Activated naive CD4-positive, alpha-beta T cell treated with anti-CD3 and anti-CD28 coated beads, Interleukin-2, amount 50 U/mL, for 72 hours (primary cell): ENCODE data around the gene SELENOS. TPM values are rescaled to one million over a fixed set of nuclear protein-coding genes. Genes with fewer than 3 reads are reported as not detected.

Experiments
- ATAC-seq, 2 donors: fragments of 150-1000 bp; cut with Tn5 transposase; 2 replicates each; pipeline ENCODE4 v1.10.0; 2021; ENCODE audit warnings: mild to moderate bottlenecking in 2 of 2, moderate library complexity in 2 of 2
- DNase-seq, 2 donors: peaks; one replicate each; pipeline ENCODE4 v3.0.0; 2021 to 2022; ENCODE audit warnings: low spot score in 2 of 2
- H3K27ac Mint-ChIP-seq, 2 donors: one replicate each; pipeline ENCODE4 v1.8.0; 2022; ENCODE audit warnings: mild to moderate bottlenecking in 2 of 2, mixed read lengths in 2 of 2
- H3K36me3 Mint-ChIP-seq, 2 donors: one replicate each; pipeline ENCODE4 v1.8.0; 2022; ENCODE audit warnings: mixed read lengths in 2 of 2
- H3K9me3 Mint-ChIP-seq, 2 donors: one replicate each; pipeline ENCODE4 v1.8.0; 2022; ENCODE audit warnings: mixed read lengths in 2 of 2
- total RNA-seq, 2 donors: library from RNA; stranded (reverse); gene quantifications; one replicate each; pipeline ENCODE4 v1.2.3, GENCODE V29; 2022

Gene SELENOS
- total RNA-seq, 2 donors from 2014 or later = 18.4 to 22.6 TPM

DNA sequence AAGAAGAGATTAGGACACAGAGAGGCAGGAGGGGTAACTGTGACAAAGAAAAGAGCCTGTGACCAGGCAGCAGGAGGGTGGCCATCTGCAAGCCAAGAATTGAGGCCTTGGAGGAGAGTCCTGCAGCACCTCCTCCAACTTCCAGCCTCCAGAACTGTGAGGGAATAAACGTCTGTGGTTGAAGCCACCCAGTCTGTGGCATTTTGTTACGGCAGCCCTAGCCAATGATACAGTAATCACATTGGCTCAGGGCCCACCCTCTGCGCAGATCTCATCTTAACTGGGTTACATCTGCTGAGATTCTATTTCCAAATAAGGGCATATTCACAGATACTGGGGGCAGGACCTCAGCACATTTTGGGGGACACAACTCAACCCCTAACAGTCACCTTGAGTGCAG, 11.3 kb downstream of the SELENOS start:
- no peak for DNase-seq
- Mint-ChIP-seq H3K9me3 (no peaks in the 10 kb centered on the region), H3K36me3 (no peaks in the 10 kb centered on the region), H3K27ac (no peak overlapping the region)
- ATAC-seq = no peak

DNA sequence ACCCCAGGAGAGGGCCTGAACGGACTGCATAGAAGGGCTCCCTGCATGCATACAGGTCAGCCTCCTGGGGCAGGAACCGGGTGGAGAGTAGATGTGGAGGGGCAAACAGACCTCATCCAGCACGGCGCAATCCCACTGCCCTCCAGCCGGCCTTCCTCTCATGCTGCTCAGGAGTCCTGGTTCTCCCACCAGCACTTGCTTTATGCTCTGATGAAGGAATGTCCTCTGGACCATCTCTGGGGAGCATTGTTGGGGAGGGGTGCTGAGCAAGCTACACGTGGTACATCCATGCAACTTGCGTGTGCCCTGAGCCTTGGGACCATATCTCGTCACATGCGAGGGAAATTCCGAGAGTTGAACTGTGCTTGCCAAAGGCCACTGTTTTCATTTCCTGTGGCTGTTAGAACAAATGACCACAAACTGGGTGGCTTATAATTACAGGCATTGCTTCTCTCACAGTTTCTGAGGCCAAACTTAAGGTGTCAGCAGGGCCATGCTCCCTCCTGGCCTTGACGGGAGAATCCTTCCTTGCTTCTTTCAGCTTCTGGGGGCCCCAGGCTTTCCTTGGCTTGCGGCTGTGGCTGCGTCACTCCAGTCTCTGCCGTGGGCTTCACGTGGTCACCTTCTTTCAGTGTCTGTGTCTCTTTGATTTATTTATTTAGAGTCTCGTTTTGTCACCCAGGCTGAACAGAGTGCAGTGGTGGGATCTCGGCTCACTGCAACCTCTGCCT, 12.2 kb downstream of the SELENOS start:
- H3K9me3 Mint-ChIP-seq = no peaks in the 10 kb centered on the region
- DNase-seq (no peak), ATAC-seq (no peak)
- H3K27ac Mint-ChIP-seq = peak overlapping the region in 1 of 2 donors; percentile 19
- no peaks in the 10 kb centered on the region for H3K36me3 Mint-ChIP-seq

DNA sequence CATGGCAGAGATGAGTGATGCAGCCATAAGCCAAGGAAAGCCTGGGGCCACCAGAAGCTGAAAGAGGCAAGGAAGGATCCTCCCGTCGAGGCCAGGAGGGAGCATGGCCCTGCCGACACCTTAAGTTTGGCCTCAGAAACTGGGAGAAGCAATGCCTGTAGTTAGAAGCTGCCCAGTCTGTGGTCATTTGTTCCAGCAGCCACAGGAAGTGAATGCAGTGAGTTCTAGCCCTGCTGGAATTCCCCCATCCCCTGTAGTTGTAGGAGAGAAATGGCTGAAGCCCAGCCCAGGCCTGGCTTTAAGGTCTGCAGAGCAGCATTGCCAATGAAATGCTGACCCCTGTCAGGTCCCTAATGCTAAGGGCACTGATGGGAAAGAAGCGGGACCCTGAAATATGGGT, 13.3 kb downstream of the SELENOS start:
- H3K36me3 Mint-ChIP-seq = no peaks in the 10 kb centered on the region
- H3K9me3 Mint-ChIP-seq = no peaks in the 10 kb centered on the region
- peak overlapping the region in 1 of 2 donors; percentile 19 for H3K27ac Mint-ChIP-seq
- DNase-seq (no peak), ATAC-seq (peak in 1 of 2 donors; percentile 41)

DNA sequence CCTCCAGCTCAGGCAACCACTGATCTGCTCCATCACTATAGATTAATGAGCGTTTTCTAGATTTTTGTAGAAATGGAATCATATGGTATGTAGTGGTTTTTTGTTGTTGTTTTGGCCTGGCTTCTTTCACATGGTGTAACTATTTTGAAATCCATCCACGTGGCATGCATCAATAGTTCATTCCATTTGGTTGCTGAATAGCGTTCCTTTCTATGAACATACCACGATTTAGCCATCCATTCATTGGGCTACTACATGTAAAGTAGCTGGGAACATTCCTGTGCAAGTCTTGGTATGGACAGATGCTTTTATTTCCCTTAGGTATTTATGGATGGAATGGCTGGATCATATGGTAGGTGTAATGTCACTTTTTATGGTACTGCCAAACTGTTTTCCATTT, 14.7 kb downstream of the SELENOS start:
- no peak overlapping the region for H3K27ac Mint-ChIP-seq
- H3K36me3 Mint-ChIP-seq = no peaks in the 10 kb centered on the region
- H3K9me3 Mint-ChIP-seq = no peaks in the 10 kb centered on the region
- DNase-seq = no peak
- ATAC-seq = no peak

DNA sequence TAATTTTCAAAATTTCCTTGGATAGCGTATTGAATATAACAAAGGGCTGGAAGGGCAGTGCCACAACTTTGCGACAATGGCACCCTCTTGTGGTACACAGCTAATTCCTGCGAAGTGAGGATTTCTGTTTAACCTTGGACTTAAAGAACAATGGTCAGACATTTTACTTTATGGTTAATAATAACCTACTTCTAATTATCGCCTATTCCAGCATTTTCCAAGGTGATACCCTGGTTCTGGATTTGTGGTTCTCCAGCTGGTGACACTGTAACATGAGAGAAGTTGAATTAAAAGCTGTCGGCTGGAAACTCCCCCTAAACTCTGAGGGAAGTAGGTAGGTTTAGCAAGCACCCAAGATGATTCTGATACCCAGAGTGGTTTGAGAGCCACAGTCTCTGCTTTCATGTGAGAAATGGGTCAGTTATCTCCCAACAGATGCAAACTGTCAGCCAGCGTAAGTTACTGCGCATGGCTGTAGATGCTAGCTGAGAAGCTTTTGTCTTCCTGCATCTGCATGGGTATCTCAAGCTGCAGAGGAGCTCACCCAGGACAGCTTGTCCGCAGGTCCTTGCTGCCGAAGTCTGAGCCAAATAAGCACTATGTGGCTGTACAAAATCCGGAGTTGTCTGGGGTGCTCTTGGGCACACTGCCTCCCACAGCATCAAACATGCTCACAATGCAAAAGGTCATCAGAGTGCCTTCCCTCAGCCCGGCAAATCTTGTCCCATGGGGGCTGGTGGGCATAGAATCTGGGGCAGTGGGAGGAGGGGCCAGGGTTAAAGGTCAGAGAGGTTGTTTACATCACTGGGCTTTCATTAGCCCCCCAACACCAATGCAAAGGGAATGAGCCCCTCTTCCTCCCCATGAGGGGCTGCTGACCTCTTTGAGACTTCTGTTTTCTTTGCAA, 18.8 kb downstream of the SELENOS start:
- DNase-seq (peak in 1 of 2 donors; percentile 53), ATAC-seq (peak; percentile 59 to 73)
- H3K27ac Mint-ChIP-seq = no peak overlapping the region
- no peaks in the 10 kb centered on the region for H3K36me3 Mint-ChIP-seq
- H3K9me3 Mint-ChIP-seq = no peaks in the 10 kb centered on the region

DNA sequence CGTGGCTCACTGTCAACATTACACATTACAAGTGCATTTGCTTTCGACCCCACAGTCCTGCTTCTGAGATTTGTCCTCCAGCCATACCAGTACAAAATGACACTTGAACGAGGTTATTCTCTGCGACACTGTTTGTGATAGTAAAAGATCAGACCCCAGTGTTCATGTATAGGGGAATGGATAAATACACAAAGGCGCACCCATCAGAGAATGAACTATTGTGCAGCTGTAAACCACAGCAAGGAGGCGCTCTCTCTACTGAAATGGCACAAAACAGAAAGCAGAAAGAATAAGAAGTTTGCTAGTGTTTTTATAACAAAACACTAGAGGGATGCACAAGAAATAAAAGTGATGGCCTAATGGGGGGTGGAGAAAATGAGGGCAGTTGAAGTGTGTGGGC, 20.5 kb downstream of the SELENOS start:
- DNase-seq (no peak), ATAC-seq (no peak)
- H3K27ac Mint-ChIP-seq = no peak overlapping the region
- H3K9me3 Mint-ChIP-seq = no peaks in the 10 kb centered on the region
- H3K36me3 Mint-ChIP-seq = no peaks in the 10 kb centered on the region

DNA sequence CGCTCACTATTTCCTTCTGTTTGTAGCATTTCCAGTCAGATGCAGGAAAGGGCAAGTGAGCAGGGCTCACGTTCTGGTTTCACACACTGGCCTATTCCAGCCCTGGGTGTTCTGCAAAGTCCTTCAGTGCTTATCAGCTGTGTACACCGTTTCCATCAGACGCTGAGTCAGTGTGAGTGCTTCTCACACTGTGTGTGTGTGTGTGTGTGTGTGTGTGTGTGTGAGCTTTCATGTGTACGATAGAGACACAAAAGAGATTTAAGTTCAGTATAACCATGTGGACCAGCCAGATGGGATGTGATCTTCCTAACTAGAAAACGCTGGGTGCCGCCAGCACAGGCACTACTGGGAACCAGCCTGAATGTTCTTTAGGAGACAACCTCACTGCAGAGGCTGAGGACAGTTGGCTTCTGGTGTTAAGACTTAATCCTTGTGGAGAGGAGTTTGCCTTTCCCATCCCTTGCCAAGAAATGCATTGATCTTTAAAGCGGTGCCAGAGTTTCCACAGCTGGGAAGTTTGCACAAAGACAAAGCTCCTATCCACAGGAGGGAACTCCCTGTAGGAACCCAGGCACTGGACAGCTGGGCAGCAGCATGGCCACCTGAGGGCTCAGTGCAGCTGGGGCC, 21.6 kb downstream of the SELENOS start:
- DNase-seq = no peak

DNA sequence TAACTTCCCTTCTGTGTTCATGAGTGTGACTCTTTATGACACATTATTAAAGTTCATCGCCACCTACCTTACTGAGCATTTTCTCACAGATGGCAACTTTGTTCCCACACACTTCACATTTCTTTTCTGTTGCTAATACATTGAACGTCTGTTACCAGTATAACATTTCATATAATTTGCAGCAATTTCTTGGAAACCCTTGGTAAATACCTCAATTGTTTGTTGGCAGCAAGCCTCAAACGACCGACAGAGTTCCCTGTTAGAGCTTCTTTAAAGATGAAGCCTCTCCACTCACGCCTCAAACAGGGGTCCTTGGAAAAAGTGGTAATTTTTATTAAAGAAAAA, 22.3 kb downstream of the SELENOS start:
- Mint-ChIP-seq H3K36me3 (peaks cover 8 to 9% of the 10 kb centered on the region in 2 donors), H3K9me3 (no peaks in the 10 kb centered on the region), H3K27ac (no peak overlapping the region)
- DNase-seq (no peak), ATAC-seq (no peak)

More for the DNA sequence above, 21.6 kb downstream of the SELENOS start:
- peaks cover 1 to 2% of the 10 kb centered on the region in 2 donors for H3K36me3 Mint-ChIP-seq
- H3K9me3 Mint-ChIP-seq = no peaks in the 10 kb centered on the region
- no peak for ATAC-seq
- no peak overlapping the region for H3K27ac Mint-ChIP-seq

DNA sequence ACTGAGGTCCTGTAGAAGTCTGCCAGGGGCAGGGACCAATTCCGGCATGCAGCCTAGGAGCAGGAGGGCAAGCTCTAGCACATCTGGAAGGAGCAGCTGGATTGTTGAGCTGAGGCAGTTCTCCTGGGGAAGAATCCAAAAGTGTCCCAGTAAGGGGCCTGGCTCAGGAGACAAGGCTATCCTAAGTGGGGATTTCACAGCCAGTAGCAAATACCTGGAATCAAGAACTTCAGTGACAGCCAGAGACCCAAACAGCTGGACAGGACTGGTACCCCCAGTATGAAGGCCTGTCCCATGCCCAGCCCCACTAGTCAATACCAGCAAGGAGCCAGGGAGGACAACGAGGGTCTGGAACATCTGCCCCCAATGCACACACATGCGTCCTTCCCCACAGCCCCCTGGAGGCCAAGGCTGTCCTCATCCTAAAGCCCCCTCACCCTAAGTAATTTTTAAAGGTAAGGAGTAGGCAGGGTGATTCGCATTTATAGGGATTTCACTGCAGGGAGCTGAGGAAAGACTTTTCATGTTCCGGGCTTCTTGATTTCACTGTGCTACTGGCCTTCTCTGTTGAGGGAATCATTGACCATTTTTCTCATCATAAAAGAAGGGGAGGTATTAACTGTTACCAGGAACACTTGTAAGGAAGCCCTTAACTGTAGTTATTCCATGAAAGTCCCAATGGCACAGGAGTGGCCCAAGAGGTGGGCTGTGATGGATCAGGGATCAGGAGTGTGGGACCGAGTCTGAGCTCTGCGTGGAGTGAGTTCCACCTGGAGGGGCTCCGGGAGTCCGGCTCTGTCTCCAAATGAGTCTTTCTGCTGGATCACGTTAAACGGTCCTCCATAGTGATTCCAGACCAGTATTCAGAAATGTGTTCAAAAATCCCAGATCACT, 22.9 kb downstream of the SELENOS start:
- no peak for ATAC-seq
- no peak for DNase-seq
- Mint-ChIP-seq H3K36me3 (peaks cover 11 to 15% of the 10 kb centered on the region in 2 donors), H3K9me3 (no peaks in the 10 kb centered on the region), H3K27ac (no peak overlapping the region)

DNA sequence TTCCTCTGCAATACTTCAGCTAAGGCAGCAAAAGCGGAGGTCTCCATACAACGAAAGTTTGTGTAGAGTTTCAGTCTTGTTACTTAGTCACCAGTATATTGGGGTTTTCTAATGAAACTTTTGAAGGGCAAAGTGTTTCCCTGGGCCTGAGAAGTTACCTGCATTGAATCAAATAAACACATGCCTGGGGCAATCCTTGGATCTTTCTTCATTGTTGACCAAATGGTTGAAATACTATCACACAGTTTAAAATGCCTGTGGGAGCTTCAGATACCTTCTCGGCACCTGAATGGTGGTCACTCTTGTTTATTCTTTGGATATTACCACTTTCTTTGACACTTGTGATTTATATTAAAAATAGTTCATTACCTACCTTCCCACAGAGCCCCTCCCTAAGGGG, 24.4 kb downstream of the SELENOS start:
- Mint-ChIP-seq H3K9me3 (no peaks in the 10 kb centered on the region), H3K27ac (peak overlapping the region; percentile 76 to 91), H3K36me3 (peaks cover 11 to 20% of the 10 kb centered on the region in 2 donors)
- ATAC-seq (peak in 1 of 2 donors; percentile 2), DNase-seq (no peak)

DNA sequence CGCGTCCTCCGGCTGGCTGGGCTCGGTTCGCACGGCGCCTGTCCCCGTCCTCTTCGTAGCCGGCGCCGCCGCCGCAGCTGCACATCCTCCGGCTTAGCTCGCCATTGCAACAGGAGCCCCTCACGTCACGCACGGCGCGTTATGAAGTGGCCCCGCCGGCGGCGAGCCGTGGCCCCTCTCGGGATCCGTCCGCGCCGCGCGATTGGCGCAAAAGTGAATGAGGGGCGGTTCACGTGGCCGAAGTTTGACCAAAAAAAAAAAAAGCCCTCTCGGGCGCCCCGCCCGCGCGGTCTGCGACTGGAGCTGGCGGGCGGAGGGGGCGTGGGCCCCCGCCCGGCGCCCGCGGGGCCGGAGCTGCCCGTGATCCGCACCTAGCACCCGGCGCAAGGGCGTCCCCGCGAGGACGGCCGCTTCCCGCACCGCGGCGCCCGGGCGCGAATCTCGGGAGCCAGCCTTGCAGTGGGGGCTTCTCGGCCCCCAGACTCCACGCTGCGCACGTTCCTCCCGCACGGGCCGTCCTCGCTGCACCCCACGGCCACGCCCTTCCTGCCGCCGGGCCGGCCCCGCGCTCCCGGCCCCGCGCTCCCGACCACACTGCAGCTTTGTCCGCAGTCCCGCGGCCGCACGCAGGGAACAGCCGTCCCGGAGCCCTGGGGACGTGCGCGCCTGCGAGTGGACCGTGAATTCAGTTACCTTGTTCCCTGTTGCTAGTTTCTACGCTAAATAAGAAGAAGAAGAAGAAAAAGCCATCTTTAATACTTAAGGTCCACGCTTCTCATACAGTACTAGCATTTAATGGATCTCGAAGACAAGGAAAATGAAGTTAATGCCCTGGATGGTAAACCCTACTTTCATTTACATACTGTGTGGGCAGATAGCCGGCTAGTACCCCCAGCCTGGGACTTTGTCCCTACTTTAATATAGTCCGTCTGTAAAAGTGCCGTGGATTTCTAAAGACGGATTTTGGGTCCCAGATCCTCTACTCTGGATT, 25.2 kb downstream of the SELENOS start, which contains the start of gene CHSY1:
Gene CHSY1 (minus strand): TSS at position 219 of the 991 bp plus-strand sequence. CDS start 592 bp downstream, outside the sequence.
- DNase-seq = peak; percentile 89 to 90
- Mint-ChIP-seq H3K36me3 (peaks cover 15 to 20% of the 10 kb centered on the region in 2 donors), H3K9me3 (no peaks in the 10 kb centered on the region), H3K27ac (peak within 1 kb of the TSS; percentile 87 to 92)
- peak; percentile 79 to 84 for ATAC-seq

DNA sequence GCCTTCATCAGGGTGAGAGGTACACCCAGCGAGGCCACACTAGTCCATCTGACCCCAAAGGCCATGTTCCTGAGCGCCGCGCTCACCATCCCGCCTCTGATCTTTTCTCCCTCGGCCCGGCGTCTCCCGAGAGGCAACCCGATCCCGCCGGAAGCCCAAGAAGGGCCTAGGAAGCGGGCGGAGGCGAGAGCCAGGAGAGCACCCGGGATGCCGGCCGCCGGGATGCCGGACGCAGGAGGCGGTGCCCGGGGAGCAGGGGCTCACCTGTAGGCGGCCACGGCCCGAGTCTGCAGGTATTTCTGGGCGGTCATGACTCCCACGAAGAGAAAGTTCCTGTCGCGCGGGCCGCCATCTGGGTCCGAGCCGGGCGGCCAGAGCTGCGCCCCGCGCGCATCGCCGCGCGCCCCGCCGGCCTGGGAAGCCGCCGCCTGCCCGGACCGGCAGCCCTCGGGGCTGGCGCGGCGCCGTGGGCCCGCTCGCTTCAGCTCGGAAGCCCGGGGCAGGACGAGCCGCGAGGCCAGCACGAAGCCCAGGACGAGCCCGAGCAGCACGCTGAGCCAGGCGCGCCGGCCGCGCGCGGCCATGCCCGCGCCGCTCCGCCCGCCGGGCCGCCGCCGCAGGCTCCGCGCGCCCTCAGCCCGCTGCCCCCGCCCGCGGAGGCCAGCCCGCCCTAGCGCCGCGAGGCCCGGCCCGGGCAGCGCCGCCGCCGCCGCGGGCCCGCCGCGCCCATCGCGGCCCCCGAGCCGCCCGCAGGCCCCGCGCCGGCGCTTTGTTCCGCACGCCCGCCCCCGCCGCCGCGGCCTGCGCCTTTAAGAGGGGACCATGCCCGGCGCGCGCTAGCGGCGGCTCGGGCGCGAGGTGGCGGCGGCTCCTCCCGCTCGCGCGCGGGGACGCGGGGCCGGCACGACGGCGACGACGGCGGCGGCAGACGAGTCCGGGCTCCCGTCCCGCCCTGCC, 26.1 kb downstream of the SELENOS start:
- no peaks in the 10 kb centered on the region for H3K9me3 Mint-ChIP-seq
- DNase-seq (no peak), ATAC-seq (peak; percentile 24 to 55)
- peaks cover 15 to 25% of the 10 kb centered on the region in 2 donors for H3K36me3 Mint-ChIP-seq
- H3K27ac Mint-ChIP-seq = peak overlapping the region; percentile 87 to 92

DNA sequence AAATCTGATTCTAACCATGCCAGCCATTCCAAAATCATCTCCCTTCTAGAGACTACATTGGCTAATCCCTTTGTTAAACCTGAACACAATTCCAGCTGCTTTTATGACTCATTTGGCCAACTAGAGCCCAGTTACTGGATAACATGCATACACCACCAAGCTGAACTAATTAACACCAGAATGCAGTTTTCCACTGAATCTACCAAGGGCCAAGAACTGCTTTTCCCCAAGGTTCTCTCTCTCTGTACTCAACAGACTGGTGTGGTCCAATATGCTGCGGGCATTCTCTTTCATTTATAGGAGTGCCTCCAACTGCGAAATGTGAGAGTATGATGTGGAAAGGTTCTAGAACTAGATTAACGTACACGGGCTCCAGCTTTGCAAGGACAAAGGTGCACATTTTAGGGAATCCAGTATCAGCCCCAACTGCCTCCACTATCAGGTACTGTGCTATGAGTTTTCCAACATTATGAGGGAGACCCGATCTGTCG, 26.9 kb downstream of the SELENOS start:
- ATAC-seq (no peak), DNase-seq (no peak)
- Mint-ChIP-seq H3K9me3 (no peaks in the 10 kb centered on the region), H3K27ac (peak overlapping the region; percentile 87 to 92), H3K36me3 (peaks cover 15 to 31% of the 10 kb centered on the region in 2 donors)

DNA sequence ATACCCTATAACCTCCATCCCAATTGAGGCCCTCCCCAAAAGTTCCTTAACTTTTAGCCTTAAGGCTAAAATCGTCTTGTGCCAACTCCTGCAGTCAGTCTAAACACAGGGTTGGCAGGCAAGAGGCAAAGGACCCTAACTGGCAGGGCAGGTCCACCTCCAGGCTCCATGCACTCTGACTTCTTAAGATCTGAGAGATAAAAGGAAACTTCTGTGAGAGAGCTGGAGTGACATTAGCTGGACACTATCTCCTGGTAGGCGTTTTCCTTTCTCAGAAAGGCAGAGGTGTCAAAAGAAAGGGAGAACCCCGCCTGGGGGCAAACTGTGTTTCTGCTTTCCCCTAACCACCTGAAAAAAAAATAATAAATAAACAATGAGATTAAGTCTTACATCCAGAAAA, 29.0 kb downstream of the SELENOS start:
- Mint-ChIP-seq H3K36me3 (peaks cover 20 to 36% of the 10 kb centered on the region in 2 donors), H3K9me3 (no peaks in the 10 kb centered on the region), H3K27ac (peak overlapping the region in 1 of 2 donors; percentile 80)
- no peak for ATAC-seq
- DNase-seq = no peak
